BE2C (cell line): ENCODE measurements around the gene RAMP3.

ENCODE experiments used
- DNase-seq: peaks from one replicate; pipeline ENCODE4 v3.0.0-alpha.2; 2020
- H3K27me3 ChIP-seq: fragments of 250-450 bp; sonication (Bioruptor Pico); 2 replicates; pipeline ENCODE4 v1.5.1; 2020; ENCODE audit warnings: mild to moderate bottlenecking
- H3K36me3 ChIP-seq: fragments of 250-450 bp; sonication (Bioruptor Pico); 2 replicates; pipeline ENCODE4 v1.5.1; 2020; ENCODE audit warnings: mild to moderate bottlenecking
- H3K4me1 ChIP-seq: fragments of 250-450 bp; sonication (Bioruptor Pico); 2 replicates; pipeline ENCODE4 v1.5.1; 2020
- H3K4me3 ChIP-seq: 2 replicates; pipeline ENCODE4 v1.5.1; 2011; ENCODE audit warnings: low read depth, low read length
- H3K9me3 ChIP-seq: fragments of 250-450 bp; sonication (Bioruptor Pico); 2 replicates; pipeline ENCODE4 v1.5.1; 2020
- CTCF ChIP-seq: IDR thresholded peaks from 2 replicates; pipeline ENCODE4 v1.5.1; 2012; ENCODE audit warnings: mild to moderate bottlenecking, low read depth, low read length

Gene RAMP3

GRCh38 chr7:45116048-45116447, 41.5 kb upstream of the RAMP3 start:
- Histone ChIP-seq H3K27me3 (no peaks in the 10 kb centered on the region), H3K4me3 (no peak overlapping the region), H3K36me3 (no peaks in the 10 kb centered on the region), H3K9me3 (no peaks in the 10 kb centered on the region), H3K4me1 (no peaks in the 10 kb centered on the region)
- no peak for TF ChIP-seq CTCF
- DNase-seq: no peak

GRCh38 chr7:45117582-45117981, 40.0 kb upstream of the RAMP3 start:
- Histone ChIP-seq H3K4me3 (no peak overlapping the region), H3K27me3 (no peaks in the 10 kb centered on the region), H3K36me3 (no peaks in the 10 kb centered on the region), H3K4me1 (no peaks in the 10 kb centered on the region), H3K9me3 (no peaks in the 10 kb centered on the region)
- DNase-seq: no peak
- TF ChIP-seq CTCF: no peak

GRCh38 chr7:45118292-45118691, 39.3 kb upstream of the RAMP3 start:
- no peak for TF ChIP-seq CTCF
- no peak overlapping the region for H3K4me3 ChIP-seq
- no peaks in the 10 kb centered on the region for H3K4me1 ChIP-seq
- DNase-seq: no peak
- H3K9me3 ChIP-seq: no peaks in the 10 kb centered on the region
- H3K27me3 ChIP-seq: no peaks in the 10 kb centered on the region
- no peaks in the 10 kb centered on the region for H3K36me3 ChIP-seq

- Histone ChIP-seq H3K36me3 (no peaks in the 10 kb centered on the region), H3K4me3 (no peak overlapping the region), H3K9me3 (no peaks in the 10 kb centered on the region), H3K27me3 (no peaks in the 10 kb centered on the region), H3K4me1 (no peaks in the 10 kb centered on the region)
- no peak for TF ChIP-seq CTCF
- no peak for DNase-seq
These were observed 38.7 kb upstream of the RAMP3 start for GRCh38 chr7:45118889-45119331.

GRCh38 chr7:45119550-45119949, 38.0 kb upstream of the RAMP3 start:
- H3K36me3 ChIP-seq: no peaks in the 10 kb centered on the region
- H3K4me3 ChIP-seq: no peak overlapping the region
- DNase-seq: no peak
- no peaks in the 10 kb centered on the region for H3K27me3 ChIP-seq
- TF ChIP-seq CTCF: no peak
- no peaks in the 10 kb centered on the region for H3K4me1 ChIP-seq
- H3K9me3 ChIP-seq: no peaks in the 10 kb centered on the region

- no peaks in the 10 kb centered on the region for H3K9me3 ChIP-seq
- H3K36me3 ChIP-seq: no peaks in the 10 kb centered on the region
- no peaks in the 10 kb centered on the region for H3K4me1 ChIP-seq
- DNase-seq: no peak
- no peak for TF ChIP-seq CTCF
- no peak overlapping the region for H3K4me3 ChIP-seq
- H3K27me3 ChIP-seq: no peaks in the 10 kb centered on the region
These were observed 34.4 kb upstream of the RAMP3 start for GRCh38 chr7:45122975-45123860.
